ENCODE results near the gene BTRC.
"Not testable (repeated sequence)": the region's sequence is repeated elsewhere in the genome, so short reads cannot be mapped to it uniquely, and the experiment has no call there.

The BTRC gene

DNA sequence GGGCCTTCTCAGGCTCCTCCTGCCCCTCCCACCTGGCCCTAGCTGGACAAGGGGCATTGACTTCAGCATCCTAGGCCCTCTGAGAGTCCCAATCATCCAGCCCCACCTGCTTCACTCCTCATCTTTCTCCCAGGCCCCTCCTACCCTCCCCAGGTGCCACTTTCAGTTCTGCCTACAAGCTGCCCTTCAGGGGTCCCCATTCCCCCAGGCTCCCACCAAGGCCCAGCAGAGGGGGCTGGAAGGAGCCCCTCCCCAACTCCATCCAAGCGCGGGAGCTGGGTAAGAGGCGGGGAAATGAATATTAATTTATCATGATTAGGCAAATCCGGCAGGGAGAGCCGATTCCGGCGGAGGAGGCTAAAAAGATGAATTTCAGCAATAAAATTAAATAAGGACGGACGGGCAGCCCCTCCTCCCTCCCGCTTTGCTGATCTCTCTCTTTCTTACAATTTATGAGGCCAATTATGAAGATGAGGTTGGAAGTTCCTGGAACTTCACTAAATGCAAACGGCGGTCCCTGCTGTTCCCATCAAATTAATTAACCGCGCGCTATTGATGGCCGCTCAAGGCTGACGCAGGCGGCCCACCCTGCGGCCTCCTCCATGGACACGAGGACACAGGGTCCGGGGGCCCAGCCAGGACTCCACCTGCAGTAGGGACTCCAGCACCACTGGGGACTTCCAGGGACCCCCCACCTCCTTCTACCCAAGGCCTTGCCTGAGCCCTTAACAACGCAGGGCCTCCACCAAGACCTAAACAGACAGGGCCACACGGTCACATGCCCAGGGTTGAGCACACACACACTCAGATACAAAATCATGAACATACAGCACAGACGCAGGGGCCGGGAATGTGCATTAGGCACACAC, 220.2 kb downstream of the BTRC start:
- no peak for DNase-seq (ENCODE audit: extremely low spot score, insufficient read length, low read depth)
- no peak for FAIRE-seq

DNA sequence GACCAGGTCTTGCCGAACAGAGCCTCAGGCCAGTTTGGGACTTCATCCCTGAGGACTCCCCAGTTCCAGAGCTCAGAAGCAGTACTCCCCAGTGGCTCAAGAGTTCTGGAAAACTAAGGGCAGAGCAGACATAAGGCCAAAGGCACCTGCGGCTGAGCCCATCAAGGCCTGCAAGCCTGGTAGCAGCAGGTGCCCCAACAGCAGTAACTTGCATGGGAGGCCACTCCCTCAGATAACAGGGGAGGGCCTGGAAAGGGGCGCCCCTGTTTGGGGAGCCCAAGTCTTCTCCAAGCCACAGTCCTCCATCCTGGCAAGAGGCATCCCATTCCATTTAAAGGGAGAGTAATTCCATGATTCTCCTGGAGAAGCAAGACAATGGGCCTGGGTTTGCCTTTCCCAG, 221.1 kb downstream of the BTRC start:
- DNase-seq (ENCODE audit: extremely low spot score, insufficient read length, low read depth) (no peak), FAIRE-seq (no peak)

DNA sequence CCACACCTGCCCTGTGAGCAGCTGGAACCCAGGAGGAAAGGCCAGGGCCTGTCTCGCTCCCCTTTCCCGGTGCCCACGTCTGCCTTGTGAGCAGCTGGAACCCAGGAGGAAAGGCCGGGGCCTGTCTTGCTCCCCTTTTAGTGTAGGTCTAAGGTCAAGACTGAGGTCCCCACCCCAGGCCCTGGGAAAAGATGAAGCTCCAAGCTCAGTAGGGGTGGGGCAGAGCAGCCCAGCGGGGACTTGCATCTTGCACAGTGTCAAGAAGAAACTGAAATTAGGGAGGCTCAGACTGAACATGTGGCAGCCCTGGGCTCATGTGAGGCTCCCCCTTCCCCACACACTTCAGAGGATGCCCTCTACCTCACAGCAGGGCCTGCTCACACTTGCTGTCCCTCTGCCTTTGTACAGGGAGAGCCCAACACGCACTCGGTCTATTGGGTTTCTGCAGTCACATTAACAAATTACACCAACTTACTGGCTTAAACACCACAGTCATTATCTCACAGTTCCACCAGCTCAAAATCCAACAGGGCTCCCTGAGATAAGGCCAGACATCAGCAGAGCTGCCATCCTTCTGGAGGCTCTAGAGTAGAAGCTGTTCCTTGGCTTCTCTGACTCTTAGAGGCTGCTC, 221.7 kb downstream of the BTRC start:
- FAIRE-seq = no peak

DNA sequence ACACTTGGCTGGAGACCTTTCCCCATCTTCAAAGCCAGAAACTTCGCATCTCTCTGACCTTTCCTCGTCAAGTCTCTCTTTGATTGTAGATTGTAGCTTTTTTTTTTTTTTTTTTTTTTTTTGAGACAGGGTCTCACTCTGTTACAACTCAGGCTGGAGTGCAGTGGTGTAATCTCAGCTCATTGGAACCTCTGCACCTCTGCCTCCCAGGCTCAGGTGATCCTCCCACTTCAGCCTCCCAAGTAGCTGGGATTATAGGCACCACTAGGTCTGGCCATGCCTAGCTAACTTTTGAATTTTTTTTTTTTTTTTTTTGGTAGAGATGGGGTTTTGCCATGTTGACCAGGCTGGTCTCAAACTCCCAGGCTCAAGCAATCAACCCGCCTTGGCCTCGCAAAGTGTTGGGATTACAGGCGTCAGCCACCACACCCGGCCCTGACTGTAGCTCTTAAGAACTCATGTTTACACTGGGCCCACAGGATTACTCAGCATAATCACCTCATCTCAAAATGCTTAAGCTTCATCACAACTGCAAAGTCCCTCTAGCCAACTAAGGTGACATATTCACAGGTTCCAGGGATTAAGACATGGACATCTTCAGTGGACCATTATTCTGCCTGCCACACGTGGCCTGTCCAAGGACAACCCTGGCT, 222.4 kb downstream of the BTRC start:
- no peak for DNase-seq (ENCODE audit: extremely low spot score, insufficient read length, low read depth)
- no peak for FAIRE-seq

More for the DNA sequence above, 221.7 kb downstream of the BTRC start:
- no peak for DNase-seq (ENCODE audit: extremely low spot score, insufficient read length, low read depth)

DNA sequence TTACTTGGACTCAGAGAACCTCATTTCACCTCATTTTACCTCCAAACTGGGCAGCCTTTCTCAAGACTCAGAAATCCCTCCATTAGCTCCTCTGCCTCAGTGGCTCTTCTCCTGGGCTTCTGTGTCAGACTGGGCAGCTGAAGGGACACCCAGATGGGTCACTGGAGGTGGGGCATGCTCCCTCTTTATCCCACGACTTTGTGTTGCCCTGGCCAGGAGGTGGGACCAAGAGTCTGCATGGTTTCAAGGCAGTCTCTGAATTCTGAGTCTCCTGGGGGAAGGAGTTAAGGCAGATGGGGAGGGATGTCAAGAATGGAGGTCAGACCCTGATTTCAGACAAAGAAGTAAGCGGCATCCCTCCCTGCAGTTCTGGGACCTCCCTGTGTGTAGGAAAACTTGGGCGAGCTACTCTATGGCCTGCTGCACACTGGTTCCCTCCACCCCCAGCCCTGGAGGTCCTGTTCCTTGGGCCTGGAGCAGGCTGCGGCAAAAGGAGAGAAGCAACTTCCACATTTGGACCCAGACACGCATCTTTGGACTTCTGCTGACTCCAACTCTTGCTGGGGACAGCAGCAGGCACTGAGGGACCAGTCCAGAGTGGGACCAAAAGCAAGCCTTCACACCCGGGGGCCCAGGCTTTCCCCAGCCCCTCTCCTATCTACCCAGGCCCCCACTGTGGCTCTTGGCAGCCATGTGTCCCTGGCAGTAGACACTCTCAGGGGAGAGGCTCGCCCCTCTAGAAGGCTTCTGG, 223.3 kb downstream of the BTRC start:
- FAIRE-seq = no peak
- no peak for DNase-seq (ENCODE audit: extremely low spot score, insufficient read length, low read depth)

DNA sequence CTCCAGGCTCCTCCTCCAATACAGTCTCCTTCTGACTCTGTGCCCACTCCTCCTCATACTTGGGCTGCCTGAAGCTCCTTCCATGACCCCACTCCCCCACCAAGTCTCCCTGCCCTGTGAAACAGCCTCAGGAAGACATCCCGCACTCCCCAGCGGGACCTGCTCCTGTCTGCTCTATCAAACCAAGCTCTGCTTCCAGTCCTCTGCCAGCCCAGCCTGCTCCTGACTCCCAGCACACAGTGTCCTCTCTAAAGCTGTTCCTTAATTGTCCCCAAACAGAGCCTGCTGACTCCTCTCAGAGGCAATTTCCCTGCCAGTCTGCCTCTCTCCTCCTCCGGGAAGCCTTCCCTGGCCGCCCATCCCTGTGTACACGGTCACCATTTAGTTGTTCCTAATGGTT, 224.2 kb downstream of the BTRC start:
- DNase-seq (ENCODE audit: extremely low spot score, insufficient read length, low read depth) = no peak
- FAIRE-seq = no peak

DNA sequence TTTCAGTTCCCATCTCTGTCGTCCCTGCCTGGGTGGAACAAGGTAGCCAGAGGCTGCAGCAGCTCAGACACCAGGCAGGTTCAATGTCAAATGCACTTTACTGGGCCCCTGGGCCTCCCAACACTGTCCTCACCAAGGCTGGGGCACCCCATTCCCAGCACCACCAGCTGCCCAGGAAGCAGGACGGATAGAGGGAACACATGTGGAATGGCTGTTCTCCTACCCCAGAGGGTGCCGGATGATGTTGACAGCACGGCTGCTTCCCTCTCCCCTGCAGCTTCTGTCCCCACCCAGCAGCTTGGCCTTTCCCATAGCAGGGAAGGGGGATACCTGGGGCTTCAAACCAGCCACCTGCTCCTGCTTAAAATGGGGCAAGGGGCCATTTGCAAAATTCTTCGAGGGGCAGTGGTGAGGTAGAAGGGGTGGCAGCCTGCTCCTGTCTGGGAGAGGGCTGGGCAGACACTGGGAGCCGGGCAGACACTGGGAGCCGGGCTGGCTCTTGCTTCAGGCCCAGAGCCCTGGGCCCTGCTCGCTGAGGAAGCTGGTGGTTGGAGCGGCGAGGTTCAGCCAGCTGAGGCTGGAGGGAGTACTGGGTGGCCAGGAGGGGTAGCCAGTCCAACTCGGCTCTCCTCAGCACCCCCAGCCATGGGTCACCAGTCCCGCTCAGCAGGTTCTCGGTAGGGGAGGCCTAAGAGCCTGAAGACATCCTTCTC, 225.0 kb downstream of the BTRC start:
- FAIRE-seq (no peak), DNase-seq (ENCODE audit: extremely low spot score, insufficient read length, low read depth) (no peak)

DNA sequence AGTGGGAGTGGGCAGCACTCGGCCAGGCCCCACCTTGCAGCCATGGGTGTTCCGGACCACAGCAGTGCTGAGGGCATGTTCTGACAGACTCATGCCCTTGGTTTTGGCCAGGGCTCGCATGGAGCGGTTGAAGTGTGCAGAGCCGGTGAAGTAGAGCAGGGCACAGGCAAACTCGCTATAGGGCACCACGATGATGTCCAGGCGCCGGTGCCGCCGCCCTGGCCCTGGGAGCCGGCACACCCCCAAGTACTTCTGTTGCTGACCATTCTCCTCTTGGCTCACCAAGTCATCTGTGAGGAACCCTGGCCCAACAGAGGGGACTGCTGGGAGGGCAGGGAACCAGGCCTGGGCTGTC, 225.5 kb downstream of the BTRC start:
- FAIRE-seq = no peak
- no peak for DNase-seq (ENCODE audit: extremely low spot score, insufficient read length, low read depth)

DNA sequence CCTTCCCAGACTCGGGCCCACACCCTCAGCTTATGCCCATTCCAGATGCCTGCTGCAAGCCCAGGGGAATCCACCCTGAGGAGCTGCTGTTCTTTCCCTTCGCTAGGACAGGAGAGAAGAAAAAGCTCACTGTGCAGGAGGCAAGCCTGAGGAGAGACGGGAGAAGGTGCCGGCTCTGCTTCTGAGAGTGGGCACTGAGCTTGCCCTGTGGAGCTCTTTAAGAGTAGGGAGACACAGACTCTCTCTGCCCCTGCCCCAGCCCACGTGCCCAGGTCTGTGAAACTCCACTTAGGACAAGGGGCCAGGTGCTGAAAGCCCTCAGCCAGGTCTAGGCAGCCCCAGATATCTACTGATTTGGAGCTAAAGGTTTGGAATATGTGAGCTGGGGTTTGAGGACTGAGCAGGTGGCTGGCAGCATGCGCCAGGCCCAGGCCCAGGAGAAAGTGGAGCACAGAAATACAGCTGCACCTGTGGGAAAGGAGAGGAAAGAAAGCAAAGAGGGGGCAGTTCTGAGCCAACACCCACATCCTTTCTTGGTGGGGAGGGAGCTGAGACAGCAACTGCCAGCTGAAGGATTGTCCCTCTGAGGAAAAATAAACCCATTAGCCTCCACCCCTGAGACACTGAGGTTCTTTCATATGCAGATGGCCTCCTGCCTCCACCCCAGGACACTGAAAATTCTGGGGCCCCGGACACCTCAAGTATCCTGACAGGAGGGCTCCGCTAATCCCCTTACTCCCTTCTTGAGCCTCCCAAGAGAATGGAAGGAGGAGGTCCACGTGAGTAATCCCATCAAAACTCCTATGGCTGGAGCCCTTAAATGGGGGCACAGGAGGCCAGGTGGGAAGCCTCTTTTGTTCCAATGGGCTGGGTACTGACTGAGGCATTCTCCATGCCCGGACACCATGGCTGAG, 226.8 kb downstream of the BTRC start:
- no peak for DNase-seq (ENCODE audit: extremely low spot score, insufficient read length, low read depth)
- FAIRE-seq = no peak

DNA sequence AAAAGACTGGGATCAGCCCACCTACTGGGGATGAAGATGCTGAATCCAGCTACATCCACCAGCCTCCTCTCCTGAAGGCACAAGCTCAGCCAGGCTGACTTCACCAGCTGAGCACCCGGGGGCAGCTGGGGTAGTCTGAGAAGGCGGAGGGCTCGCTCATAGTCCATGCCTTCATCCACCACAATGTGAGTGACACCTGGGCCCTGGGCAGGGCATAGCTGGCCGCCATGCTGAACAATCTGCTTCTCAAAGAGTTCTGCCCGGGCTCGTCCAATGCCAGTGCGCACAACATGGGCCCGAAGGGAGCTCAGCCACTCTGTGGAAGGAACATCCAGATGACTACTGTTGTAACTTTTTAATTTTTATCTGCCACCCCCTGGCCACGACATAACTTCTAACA, 231.9 kb downstream of the BTRC start:
- DNase-seq (ENCODE audit: extremely low spot score, insufficient read length, low read depth) (no peak), FAIRE-seq (no peak)

DNA sequence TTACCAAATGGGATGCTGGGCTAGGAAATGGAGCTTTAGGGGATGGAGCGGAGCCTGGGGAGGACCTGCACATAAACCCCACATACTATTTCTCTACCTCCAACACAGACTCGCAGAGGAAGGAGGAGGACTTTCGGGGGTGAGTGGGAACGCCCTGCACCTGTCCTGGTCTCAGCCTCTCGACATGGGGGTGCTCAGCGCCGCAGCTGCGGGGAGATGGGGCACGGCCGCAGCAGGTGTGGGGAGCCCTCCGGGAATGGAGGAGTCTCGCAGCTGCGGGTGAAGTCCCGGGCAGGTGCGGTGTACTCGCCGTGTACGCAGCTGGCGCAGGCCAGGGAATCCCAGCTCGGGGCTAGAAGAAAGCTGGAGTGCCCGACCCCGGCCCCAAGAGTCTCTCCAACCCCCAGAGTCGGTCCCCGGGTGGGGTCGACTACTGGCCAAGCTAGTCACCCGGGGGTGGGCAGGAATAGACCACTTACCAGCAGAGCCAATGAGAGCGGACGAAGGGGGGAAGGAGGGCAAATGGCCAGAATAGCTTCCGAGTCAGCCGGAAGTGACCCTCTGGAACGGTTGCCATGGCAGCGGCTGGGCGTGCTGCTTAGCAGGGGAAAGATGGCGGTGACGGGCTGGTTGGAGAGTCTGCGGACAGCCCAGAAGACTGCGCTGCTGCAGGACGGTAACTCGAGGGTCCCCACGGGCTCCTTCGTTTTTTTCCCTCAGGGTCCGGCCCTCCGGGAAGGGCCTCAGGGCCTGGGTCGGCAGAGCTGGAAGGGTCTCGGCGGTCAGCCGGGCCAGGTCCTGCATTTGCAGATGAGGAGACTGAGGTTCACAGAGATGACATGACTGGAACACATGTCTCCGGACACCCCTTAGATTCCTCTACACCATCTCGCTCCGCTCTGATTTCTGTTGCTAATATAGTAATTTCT, 234.0 kb downstream of the BTRC start, which contains the start of the genes DPCD and POLL:
DPCD (plus strand) TSS at position 597 of the 929 bp plus-strand sequence; CDS start at position 613, 16 bp downstream.
POLL (minus strand) TSS at position 533 of the 929 bp plus-strand sequence. CDS start 897 bp downstream, outside the sequence.
- FAIRE-seq (peak; percentile 99), DNase-seq (ENCODE audit: extremely low spot score, insufficient read length, low read depth) (peak; percentile 98)

DNA sequence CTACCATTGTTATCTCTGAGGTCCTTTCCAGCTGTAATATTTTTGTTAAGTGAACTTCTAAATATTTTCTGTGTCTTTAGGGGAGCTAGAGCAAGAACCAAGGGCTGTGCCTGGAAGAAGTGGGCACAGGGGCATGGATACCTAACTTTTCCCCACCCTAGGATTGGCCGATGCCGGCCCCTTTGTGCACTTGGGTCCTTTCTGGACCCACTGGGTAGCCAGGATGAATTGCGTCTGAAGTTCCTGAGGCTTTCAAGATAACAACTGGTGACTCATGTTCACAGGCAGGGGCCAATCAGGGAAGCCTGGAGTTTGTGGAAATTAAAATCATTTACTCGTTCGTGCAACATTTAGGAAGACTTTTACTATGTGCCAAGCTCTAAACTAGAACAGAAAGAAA, 234.9 kb downstream of the BTRC start:
- FAIRE-seq (no peak), DNase-seq (ENCODE audit: extremely low spot score, insufficient read length, low read depth) (no peak)

DNA sequence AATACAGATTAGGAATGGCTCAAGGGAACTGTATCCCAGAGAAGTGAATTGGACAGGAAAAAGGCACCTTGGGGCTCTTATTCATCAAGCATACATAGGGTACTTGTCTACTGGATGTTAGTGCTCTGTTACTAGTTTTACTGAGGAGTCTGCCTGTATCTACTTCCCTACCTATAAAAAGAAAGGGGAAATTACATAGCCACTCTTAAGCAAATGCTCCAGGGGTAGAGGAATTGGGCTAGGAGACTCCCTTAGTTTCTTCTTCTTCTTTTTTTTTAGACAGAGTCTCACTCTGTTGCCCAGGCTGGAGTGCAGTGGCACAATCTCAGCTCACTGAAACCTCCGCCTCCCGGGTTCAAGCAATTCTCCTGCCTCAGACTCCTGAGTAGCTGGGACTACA, 239.4 kb downstream of the BTRC start:
- not testable (repeated sequence) for FAIRE-seq; DNase-seq (ENCODE audit: extremely low spot score, insufficient read length, low read depth)

DNA sequence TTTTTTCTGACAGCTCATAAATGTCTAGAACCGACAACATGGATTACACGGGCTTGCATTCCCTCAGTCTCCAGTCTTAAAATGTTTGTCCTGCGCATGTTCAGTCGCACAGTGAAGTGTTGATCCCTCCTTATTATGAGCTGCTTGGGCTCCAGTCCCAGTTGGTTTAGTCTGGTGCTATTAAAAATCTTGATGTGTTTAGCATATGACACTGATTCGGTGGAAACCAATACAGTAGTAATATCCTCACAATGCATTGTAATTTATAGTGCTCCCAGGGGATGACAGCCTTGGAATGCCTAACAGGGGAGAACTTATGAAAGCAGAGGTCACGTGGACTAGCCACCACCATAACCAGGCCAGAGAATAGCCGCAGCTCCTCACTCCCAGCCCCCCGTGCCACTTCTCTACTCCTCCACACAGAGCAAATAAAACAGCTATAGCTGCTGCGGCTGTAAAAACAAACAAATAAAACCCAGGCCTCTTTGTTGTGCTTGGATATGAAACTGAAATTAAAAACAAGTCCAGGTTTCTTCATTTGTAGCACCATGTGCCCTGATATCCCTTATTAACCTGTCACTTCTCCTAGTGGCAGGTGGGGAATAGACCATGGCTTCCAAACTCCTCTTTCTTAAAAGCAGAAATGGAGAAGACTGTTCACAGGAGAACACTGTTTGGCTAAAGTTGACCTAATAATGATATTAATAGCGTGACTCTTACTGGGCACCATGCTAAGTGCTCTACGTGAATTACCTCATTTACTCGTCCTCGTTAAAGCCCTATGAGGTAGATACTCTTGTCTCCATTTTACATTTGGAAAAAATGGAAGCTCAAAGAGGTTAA, 241.8 kb downstream of the BTRC start:
- no peak for DNase-seq (ENCODE audit: extremely low spot score, insufficient read length, low read depth)

DNA sequence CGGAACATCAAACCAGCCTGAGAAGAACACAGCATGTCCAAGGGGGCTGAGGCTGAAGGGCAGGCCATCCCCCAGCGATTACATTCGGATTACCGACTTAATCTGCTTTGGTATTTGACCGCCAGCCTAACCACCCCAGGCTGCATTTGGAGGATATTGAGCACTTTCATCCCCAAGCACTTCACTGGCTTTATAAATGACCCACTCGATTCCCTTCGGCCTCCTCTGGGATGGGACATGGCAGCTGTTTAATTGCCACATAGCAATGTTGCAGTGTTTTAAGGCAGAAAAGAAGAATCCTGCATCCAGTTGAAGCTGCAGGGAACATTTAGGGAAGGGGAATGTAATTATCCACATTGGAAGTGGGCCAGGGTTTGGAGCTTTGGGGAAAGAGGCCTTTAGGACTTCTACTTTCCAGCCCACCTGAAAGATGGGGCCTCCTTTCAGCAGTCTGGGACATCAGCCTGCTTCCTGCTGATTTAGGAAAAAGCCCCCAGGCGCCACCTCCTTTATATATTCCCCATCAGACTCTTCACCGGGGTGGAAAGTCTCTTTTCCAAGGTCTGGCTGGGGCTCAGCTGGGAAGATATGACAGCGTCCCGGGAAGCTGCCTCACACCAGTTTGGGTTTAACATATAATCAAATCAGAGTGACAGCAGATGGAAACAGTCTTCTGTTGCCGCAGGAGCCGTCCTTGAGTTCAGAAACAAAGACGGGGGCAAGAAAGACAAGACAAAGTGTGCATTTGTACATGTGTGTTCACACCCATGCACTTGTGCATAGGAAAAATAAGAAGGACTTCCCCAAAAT, 243.3 kb downstream of the BTRC start:
- no peak for DNase-seq (ENCODE audit: extremely low spot score, insufficient read length, low read depth)
- FAIRE-seq = no peak

More for the DNA sequence above, 241.8 kb downstream of the BTRC start:
- FAIRE-seq = no peak

DNA sequence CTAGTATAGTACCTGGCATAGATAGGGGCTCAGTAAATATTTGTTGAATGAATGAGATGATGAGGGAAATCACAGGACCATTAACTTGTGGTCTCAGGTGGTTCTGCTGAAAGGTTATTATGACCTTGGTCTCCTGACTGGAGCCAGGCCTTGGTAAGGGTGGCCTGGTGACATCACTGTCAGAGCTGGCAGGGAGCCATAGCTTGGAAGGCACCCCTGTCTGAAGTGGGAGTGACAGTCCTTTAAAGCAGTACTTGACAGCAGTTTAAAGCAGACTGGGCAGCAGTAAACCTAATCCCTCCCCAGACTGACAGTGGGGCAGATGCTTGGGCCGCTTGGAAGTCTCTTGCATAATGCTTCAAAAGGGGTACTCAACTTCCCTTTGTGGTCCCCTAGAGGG, 247.6 kb downstream of the BTRC start:
- no peak for DNase-seq (ENCODE audit: extremely low spot score, insufficient read length, low read depth)
- no peak for FAIRE-seq

Data from GM18507 (cell line).